Astrocyte of the cerebellum (primary cell): Measurements from ENCODE around the gene CARS1.
A peak's percentile ranks its signal among the peaks of the same experiment; 100 is the strongest.

Source experiments
- DNase-seq: peaks from one replicate; pipeline ENCODE4 v3.0.0-alpha.2; 2011; ENCODE audit warnings: low read depth
- H3K4me3 ChIP-seq: 2 replicates; pipeline ENCODE4 v1.5.1; 2011; ENCODE audit warnings: mild to moderate bottlenecking, low read depth, low read length, moderate library complexity
- CTCF ChIP-seq: IDR thresholded peaks from 2 replicates; pipeline ENCODE4 v1.5.1; 2012; ENCODE audit warnings: low read length, low read depth, moderate library complexity, mild to moderate bottlenecking; ENCODE audit errors: missing control alignments
- in situ Hi-C: cut with HindIII; loops from 2 replicates; pipeline ENCODE4 v1.10.0; 2017; ENCODE audit warnings: low sequenced_read_pairs

Gene CARS1

GRCh38 chr11:2992234-2992996, 64.8 kb downstream of the CARS1 start, which contains the start of gene NAP1L4:
Gene NAP1L4, minus strand, starts transcription at chr11:2992329. Its CDS starts 13,109 bp downstream, at chr11:2979220.
- peak; percentile 89 for DNase-seq
- peak within 1 kb of the TSS; percentile 92 for H3K4me3 ChIP-seq
- no peak for TF ChIP-seq CTCF
- in situ Hi-C loops: loop anchor here (5.0 kb wide), 1 partner anchor 50 kb away; no protein-coding TSS in a partner anchor

GRCh38 chr11:2991452-2992233, 65.6 kb downstream of the CARS1 start:
- DNase-seq: no peak
- peak overlapping the region; percentile 92 for H3K4me3 ChIP-seq
- in situ Hi-C loops: loop anchor here (5.0 kb wide), 1 partner anchor 49 kb away; no protein-coding TSS in a partner anchor
- no peak for TF ChIP-seq CTCF

DNA sequence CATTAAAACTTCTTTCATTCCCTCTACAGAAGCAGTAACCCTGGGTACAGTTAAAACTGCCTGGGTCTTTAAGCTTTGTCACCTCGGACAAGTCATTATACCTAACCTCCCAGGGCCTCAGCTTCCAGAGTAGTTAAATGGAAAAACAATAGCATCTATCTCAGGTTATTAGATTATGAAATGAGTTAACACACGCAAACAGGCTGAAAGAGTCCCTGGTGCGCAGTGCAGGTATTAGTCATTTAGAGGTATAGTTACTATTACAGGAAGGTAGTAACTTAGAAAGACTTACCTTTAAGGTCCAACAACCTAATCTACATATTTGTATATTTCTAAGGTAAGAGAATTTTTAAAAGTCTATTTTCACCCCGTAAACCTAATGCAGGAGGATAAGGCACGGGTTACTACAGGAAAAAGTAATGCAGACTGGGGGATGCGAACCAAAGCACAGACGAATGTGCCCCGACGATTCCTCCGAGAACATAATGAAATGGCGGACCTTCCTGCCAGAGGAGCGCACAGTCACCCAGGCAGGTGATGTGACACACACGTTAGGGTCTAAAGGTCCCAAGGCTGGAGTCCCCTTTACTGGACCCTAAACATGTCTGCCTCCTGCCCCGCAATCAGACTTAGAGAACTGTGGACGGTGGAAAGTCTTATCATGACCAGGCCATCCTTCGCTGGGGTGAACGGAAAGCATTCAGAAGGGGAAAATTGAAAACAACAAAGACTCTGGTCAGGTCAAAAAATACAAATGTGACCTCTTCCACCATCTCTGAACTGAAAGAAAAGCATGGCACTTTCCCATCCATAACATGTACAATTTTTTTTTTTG, 66.4 kb downstream of the CARS1 start:
- peak overlapping the region; percentile 92 for H3K4me3 ChIP-seq
- in situ Hi-C loops: loop anchor here (5.0 kb wide), 1 partner anchor 49 kb away; no protein-coding TSS in a partner anchor
- no peak for TF ChIP-seq CTCF
- DNase-seq: no peak

DNA sequence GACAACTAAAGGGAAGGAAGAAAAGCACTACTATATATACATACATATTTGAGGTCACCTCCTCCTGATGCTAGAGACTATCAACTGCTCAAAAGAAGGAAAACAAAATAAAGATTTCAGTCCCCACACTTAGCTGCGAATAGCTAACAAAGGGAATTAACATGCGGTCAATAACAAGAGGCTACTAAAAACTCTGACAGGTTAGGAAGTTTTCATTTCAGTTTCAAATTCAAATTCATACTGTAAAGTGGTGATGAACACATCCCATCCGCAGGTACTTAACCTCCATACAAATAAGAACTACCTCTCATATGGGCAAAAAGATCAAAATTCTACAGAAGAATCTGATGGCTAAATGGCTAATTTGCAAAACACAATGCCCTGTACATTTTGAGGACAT, 67.7 kb downstream of the CARS1 start:
- in situ Hi-C loops: no loop called here
- TF ChIP-seq CTCF: no peak
- H3K4me3 ChIP-seq: peak overlapping the region; percentile 92
- no peak for DNase-seq

GRCh38 chr11:2989006-2989405, 68.2 kb downstream of the CARS1 start:
- TF ChIP-seq CTCF: no peak
- in situ Hi-C loops: no loop called here
- DNase-seq: peak; percentile 34
- peak overlapping the region; percentile 92 for H3K4me3 ChIP-seq
